NCI-H1930 (cell line): ENCODE data around the gene GALK2.

Experiments
- DNase-seq, 2 experiments: peaks; one replicate each; lab custom pipeline; 2025; lab: John Stamatoyannopoulos, UW

The GALK2 gene

GRCh38 chr15:49169880-49170597 lies at the start of gene GALK2:
Gene GALK2 (plus strand): TSS chr15:49170247. CDS start chr15:49170323, 76 bp downstream.
- DNase-seq: peak; percentile 65 to 69

- no peak for DNase-seq
These were observed 49.2 kb upstream of the GALK2 start for GRCh38 chr15:49120832-49121231.

- no peak for DNase-seq
These were observed 48.1 kb upstream of the GALK2 start for GRCh38 chr15:49121901-49122300.

- DNase-seq: no peak
These were observed 47.4 kb upstream of the GALK2 start for GRCh38 chr15:49122541-49123062.

- DNase-seq: no peak
These were observed 45.7 kb upstream of the GALK2 start for GRCh38 chr15:49124371-49124770.

GRCh38 chr15:49131403-49131802 lies 38.6 kb upstream of the GALK2 start:
- DNase-seq: no peak

GRCh38 chr15:49134683-49135341 lies 35.2 kb upstream of the GALK2 start:
- no peak for DNase-seq

GRCh38 chr15:49135342-49135857 lies 34.6 kb upstream of the GALK2 start:
- no peak for DNase-seq

GRCh38 chr15:49135911-49136310 lies 34.1 kb upstream of the GALK2 start:
- no peak for DNase-seq

GRCh38 chr15:49137861-49138260 lies 32.2 kb upstream of the GALK2 start:
- DNase-seq: no peak

- no peak for DNase-seq
These were observed 24.1 kb upstream of the GALK2 start for GRCh38 chr15:49145651-49146609.

- DNase-seq: no peak
These were observed 21.7 kb upstream of the GALK2 start for GRCh38 chr15:49148298-49148697.

GRCh38 chr15:49148727-49149126 lies 21.3 kb upstream of the GALK2 start:
- no peak for DNase-seq

GRCh38 chr15:49151831-49152230 lies 18.2 kb upstream of the GALK2 start:
- no peak for DNase-seq

- no peak for DNase-seq
These were observed 17.3 kb upstream of the GALK2 start for GRCh38 chr15:49152552-49153312.

GRCh38 chr15:49154359-49154758 lies 15.7 kb upstream of the GALK2 start:
- no peak for DNase-seq

- DNase-seq: no peak
These were observed 15.3 kb upstream of the GALK2 start for GRCh38 chr15:49154799-49155109.

- peak; percentile 89 to 90 for DNase-seq
These were observed 14.8 kb upstream of the GALK2 start, which contains the start of gene COPS2 for GRCh38 chr15:49155110-49155833. Gene COPS2 (minus strand): TSS chr15:49155599. CDS start chr15:49155578, 21 bp downstream.

- DNase-seq: no peak
These were observed 14.0 kb upstream of the GALK2 start for GRCh38 chr15:49155834-49156627.

- no peak for DNase-seq
These were observed 6.4 kb upstream of the GALK2 start for GRCh38 chr15:49163678-49164077.
